Right cardiac atrium (tissue), 5 donors: Measurements from ENCODE around the gene CRISPLD2. TPM values are rescaled to one million over a fixed set of nuclear protein-coding genes. Genes with fewer than 3 reads are reported as not detected.
"Not testable (repeated sequence)": the region's sequence is repeated elsewhere in the genome, so short reads cannot be mapped to it uniquely, and the experiment has no call there.

Source experiments
- ATAC-seq, 2 donors: fragments of 200-7000 bp; cut with Tn5 transposase; one replicate each; pipeline versions ENCODE4 v1.8.0 to v1.9.1; 2020; ENCODE audit warnings: moderate library complexity in 2 of 2, mild to moderate bottlenecking in 1 of 2
- DNase-seq, 3 donors: peaks; one replicate each; pipeline ENCODE4 v3.0.0-alpha.2; 2020
- H3K27ac ChIP-seq: one replicate; pipeline ENCODE4 v1.5.1; 2013; ENCODE audit warnings: mild to moderate bottlenecking, low read length, control low read depth, moderate library complexity
- H3K27me3 ChIP-seq: one replicate; pipeline ENCODE4 v1.6.1; 2013; ENCODE audit not compliant: control insufficient read depth, insufficient read depth
- H3K4me1 ChIP-seq: one replicate; pipeline ENCODE4 v1.6.1; 2013; ENCODE audit warnings: low read length; ENCODE audit not compliant: control insufficient read depth, insufficient read depth
- H3K4me3 ChIP-seq: one replicate; pipeline ENCODE4 v1.5.1; 2013; ENCODE audit warnings: low read length, control low read depth
- H3K9me3 ChIP-seq: one replicate; pipeline ENCODE4 v1.6.1; 2013; ENCODE audit warnings: low read length; ENCODE audit not compliant: control insufficient read depth
- WGBS: extraction: QIAGEN DNeasy Blood & Tissue Kit; methylation state at CpG from one replicate; pipeline ENCODE4 v1.1.7; 2013; 5-methylcytosine and 5-hydroxymethylcytosine counted together
- intact Hi-C, 4 donors: fragments of 100-400 bp; cut with DNase I; formaldehyde crosslinking; loops; one replicate each; pipeline versions ENCODE4 v1.11.0 to v1.14.0; 2022 to 2023
- polyA plus RNA-seq: library from polyadenylated mRNA; stranded (reverse); fragments of 200-250 nt; gene quantifications from one replicate; pipeline ENCODE4 v1.2.3, GENCODE V29; 2013
- total RNA-seq, 4 donors: library from RNA; stranded (reverse); fragmentation: NEBNext Ultra II Directional; extraction: Animal tissue kit (Norgen Biotek cat#: 25700); gene quantifications; one replicate each; pipeline ENCODE4 v1.2.1, GENCODE V29; 2021
- donor health status: healthy with polysubstance abuse.
- donor health status: DM: no; HTN: yes; CAD: no.
- donor health status: DM: no; HTN: no; CAD: no.
- donor health status: DM: no; HTN: yes; CAD: no; lungs with severe emphysema.
- donor health status: DM: yes; HTN: yes; CAD: no.

CRISPLD2 gene
- total and polyA plus RNA-seq, 5 donors: 12.7 to 69.5 (median 26.3) TPM

- WGBS: 80% methylated on average over 13 of the region's 13 CpGs
- intact Hi-C loops: no loop called here
- H3K27me3 ChIP-seq: no peaks in the 10 kb centered on the region
- H3K27ac ChIP-seq: no peak overlapping the region
- H3K9me3 ChIP-seq: no peaks in the 10 kb centered on the region
- ATAC-seq (no peak), DNase-seq (peak in 1 of 3 donors; percentile 35)
- H3K4me3 ChIP-seq: no peak overlapping the region
- H3K4me1 ChIP-seq: no peaks in the 10 kb centered on the region
Observed at GRCh38 chr16:84864326-84864955, 44.7 kb downstream of the CRISPLD2 start.

DNA sequence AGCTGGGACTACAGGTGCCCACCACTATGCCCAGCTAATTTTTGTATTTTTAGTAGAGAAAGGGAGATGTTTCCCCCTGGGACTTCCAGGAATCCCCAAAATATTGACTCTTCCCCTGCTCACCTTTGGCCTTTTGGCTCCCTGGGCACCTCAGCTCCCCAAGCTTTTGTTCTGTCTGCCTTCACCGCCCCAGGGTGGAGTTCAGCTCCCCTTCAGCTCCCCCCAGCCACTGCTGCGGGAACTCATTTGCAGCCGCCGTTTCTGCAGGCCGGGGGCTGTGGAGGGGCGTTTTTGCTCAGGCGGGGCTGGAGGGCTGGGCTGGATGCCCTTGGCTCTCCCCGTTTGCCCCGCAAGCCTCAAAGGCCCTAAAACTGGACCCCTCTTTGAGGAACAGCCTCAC, 47.9 kb downstream of the CRISPLD2 start:
- Histone ChIP-seq H3K4me1 (no peaks in the 10 kb centered on the region), H3K4me3 (no peak overlapping the region), H3K27ac (no peak overlapping the region), H3K9me3 (no peaks in the 10 kb centered on the region), H3K27me3 (no peaks in the 10 kb centered on the region)
- peak in 1 of 3 donors; percentile 25 for DNase-seq
- WGBS: 80% methylated on average over 9 of the region's 9 CpGs
- intact Hi-C loops: no loop called here
- ATAC-seq: no peak

DNA sequence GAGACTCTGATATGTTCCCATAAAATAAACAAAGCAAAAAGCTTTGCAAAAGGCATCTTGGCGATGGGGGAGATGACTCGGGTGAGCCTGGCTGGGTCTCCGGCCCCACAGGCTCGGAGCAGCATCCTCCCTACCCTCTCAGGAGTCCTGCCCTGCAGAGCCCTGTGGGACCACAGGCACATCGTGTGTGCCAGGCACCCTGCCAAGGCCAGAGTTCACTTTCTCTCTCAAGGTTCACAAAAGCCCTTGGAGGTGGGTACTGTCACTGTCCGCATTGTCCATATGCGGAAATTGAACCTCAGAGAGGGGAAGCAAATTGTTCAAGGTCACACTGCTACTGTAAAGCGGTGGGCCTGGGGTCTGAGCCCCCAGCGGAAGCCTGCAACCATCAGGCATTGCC, 48.5 kb downstream of the CRISPLD2 start:
- H3K27me3 ChIP-seq: no peaks in the 10 kb centered on the region
- intact Hi-C loops: no loop called here
- WGBS: 80% methylated on average over 9 of the region's 9 CpGs
- no peak overlapping the region for H3K4me3 ChIP-seq
- no peak overlapping the region for H3K27ac ChIP-seq
- no peaks in the 10 kb centered on the region for H3K4me1 ChIP-seq
- no peaks in the 10 kb centered on the region for H3K9me3 ChIP-seq
- ATAC-seq: no peak
- DNase-seq: peak in 1 of 3 donors; percentile 47

GRCh38 chr16:84868829-84869472, 49.2 kb downstream of the CRISPLD2 start:
- no peak overlapping the region for H3K27ac ChIP-seq
- ATAC-seq (peak; percentile 14 to 34), DNase-seq (peak in 1 of 3 donors; percentile 20)
- no peaks in the 10 kb centered on the region for H3K9me3 ChIP-seq
- intact Hi-C loops: no loop called here
- H3K4me3 ChIP-seq: no peak overlapping the region
- H3K4me1 ChIP-seq: no peaks in the 10 kb centered on the region
- 91% methylated on average over 17 of the region's 17 CpGs for WGBS
- no peaks in the 10 kb centered on the region for H3K27me3 ChIP-seq

GRCh38 chr16:84869473-84869845, 49.7 kb downstream of the CRISPLD2 start:
- no peaks in the 10 kb centered on the region for H3K27me3 ChIP-seq
- intact Hi-C loops: no loop called here
- no peaks in the 10 kb centered on the region for H3K9me3 ChIP-seq
- DNase-seq (peak in 1 of 3 donors; percentile 4), ATAC-seq (no peak)
- no peak overlapping the region for H3K27ac ChIP-seq
- no peak overlapping the region for H3K4me3 ChIP-seq
- H3K4me1 ChIP-seq: no peaks in the 10 kb centered on the region
- WGBS: 93% methylated on average over 15 of the region's 15 CpGs

- H3K4me3 ChIP-seq, H3K27me3 ChIP-seq, H3K4me1 ChIP-seq, intact Hi-C loops, H3K27ac ChIP-seq, H3K9me3 ChIP-seq, ATAC-seq: not testable (repeated sequence)
- DNase-seq: peak in 1 of 3 donors; percentile 26
- 94% methylated on average over 17 of the region's 17 CpGs for WGBS
Observed at GRCh38 chr16:84872971-84873370, 53.2 kb downstream of the CRISPLD2 start.

DNA sequence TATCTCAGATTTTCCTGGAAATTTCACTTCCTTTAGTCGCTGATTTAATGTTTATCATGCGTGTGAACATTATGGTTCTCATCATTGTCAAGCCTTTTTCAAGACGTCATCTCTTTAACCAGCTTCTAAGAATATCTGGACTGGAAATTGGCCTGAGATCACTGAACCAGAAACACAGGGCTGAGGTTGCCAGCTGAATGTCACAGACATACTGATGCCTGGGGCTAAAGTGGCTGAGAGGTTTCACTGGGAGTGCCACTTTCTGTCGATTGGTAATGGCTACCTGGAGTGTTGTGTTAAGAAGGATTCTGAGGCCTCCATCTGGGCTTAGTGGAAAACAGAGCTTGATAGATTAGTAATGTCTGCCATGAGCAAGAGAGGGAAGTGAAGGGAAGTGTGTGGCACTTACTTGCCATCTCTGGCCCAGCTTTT, 54.2 kb downstream of the CRISPLD2 start:
- intact Hi-C loops: no loop called here
- Histone ChIP-seq H3K4me3 (no peak overlapping the region), H3K4me1 (no peaks in the 10 kb centered on the region), H3K27me3 (no peaks in the 10 kb centered on the region), H3K9me3 (no peaks in the 10 kb centered on the region), H3K27ac (no peak overlapping the region)
- 37% methylated on average over 4 of the region's 4 CpGs for WGBS
- DNase-seq (peak in 1 of 3 donors; percentile 29), ATAC-seq (peak in 1 of 2 donors; percentile 35)

GRCh38 chr16:84874553-84874952, 54.8 kb downstream of the CRISPLD2 start:
- DNase-seq: peak in 1 of 3 donors; percentile 29
- 42% methylated on average over 5 of the region's 5 CpGs for WGBS
- H3K4me3 ChIP-seq: no peak overlapping the region
- no peak overlapping the region for H3K27ac ChIP-seq
- no peak for ATAC-seq
- no peaks in the 10 kb centered on the region for H3K4me1 ChIP-seq
- H3K9me3 ChIP-seq: no peaks in the 10 kb centered on the region
- H3K27me3 ChIP-seq: no peaks in the 10 kb centered on the region
- intact Hi-C loops: no loop called here

DNA sequence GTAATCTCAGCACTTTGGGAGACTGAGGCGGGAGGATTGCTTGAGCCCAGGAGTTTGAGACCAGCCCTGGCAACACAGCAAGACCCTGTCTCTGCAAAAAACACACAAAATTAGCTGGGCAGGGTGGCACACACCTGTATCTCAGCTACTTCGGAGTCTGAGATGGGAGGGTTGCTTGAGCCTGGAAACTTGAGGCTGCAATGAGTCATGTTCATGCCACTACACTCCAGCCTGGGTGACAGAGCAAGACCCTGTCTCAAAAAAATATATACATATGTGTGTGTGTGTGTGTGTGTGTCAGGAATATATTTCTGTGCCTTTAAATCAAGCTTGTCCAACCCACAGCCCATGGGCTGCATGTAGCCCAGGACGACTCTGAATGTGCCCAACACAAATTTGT, 55.2 kb downstream of the CRISPLD2 start:
- Histone ChIP-seq H3K4me1 (no peaks in the 10 kb centered on the region), H3K27me3 (no peaks in the 10 kb centered on the region), H3K4me3 (no peak overlapping the region), H3K27ac (no peak overlapping the region), H3K9me3 (no peaks in the 10 kb centered on the region)
- DNase-seq: peak in 1 of 3 donors; percentile 2
- intact Hi-C loops: no loop called here
- WGBS: 78% methylated on average over 3 of the region's 3 CpGs
- no peak for ATAC-seq

- no peaks in the 10 kb centered on the region for H3K4me1 ChIP-seq
- no peak overlapping the region for H3K27ac ChIP-seq
- H3K4me3 ChIP-seq: no peak overlapping the region
- peak in 2 of 3 donors; percentile 2 to 34 for DNase-seq
- WGBS: 94% methylated on average over 6 of the region's 6 CpGs
- no peak for ATAC-seq
- H3K9me3 ChIP-seq: no peaks in the 10 kb centered on the region
- intact Hi-C loops: no loop called here
- no peaks in the 10 kb centered on the region for H3K27me3 ChIP-seq
Observed at GRCh38 chr16:84875846-84876245, 56.1 kb downstream of the CRISPLD2 start.

- DNase-seq: peak in 2 of 3 donors; percentile 2 to 16
- no peaks in the 10 kb centered on the region for H3K4me1 ChIP-seq
Observed at GRCh38 chr16:84876873-84877606, 57.3 kb downstream of the CRISPLD2 start.

More at GRCh38 chr16:84876873-84877606, 57.3 kb downstream of the CRISPLD2 start:
- intact Hi-C loops: no loop called here
- no peaks in the 10 kb centered on the region for H3K9me3 ChIP-seq
- ATAC-seq: peak in 1 of 2 donors; percentile 30
- 89% methylated on average over 13 of the region's 13 CpGs for WGBS
- no peaks in the 10 kb centered on the region for H3K27me3 ChIP-seq
- H3K27ac ChIP-seq: no peak overlapping the region
- H3K4me3 ChIP-seq: no peak overlapping the region
